ENCODE results near the gene SEZ6.
"Not testable (repeated sequence)": the region's sequence is repeated elsewhere in the genome, so short reads cannot be mapped to it uniquely, and the experiment has no call there.

Gene SEZ6

DNA sequence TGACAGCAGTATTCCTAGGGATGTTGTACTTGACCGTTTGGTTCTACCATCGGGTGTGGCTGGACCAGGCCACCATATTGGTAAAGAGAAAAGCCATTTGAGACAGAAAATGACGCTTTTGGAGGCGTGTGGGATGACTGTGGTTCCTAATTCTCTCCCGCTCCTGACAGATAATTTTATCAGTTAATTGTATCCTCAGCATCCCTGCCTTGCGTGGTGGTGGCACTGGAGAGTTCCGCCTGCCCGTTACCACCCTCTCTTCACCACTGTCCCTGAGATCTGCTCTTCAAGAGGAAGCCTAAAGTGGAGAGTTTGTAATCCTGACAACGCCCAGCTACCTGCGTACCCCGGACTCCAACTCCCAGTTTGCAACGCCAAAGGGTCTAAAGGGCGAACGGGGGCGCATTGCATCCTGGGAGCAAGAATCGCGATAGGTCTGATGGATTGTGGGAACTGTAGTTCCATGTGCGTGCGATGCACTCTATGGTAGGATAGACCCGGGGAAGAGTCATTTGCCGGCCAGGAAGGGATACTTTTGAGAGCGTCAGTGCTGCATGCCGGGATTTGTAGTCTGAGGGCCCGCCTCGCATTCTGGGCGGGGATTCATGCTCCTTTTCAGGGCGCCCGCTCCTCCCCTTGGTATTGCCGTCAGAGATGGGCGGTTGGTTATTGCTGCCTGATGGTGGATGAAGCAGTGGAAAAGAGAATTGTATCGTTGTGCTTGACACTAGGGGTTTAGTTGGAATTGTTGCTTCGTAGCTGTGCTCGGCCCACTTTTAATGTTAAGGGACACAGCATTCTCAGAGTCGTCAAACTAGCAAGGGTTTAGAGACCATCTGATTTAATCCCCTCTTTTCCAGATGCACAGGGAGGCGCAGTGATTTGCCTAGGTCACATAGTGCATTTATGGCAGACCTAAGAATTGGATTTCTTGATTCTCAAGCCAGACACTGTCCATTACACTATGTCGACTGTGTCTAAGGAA is 53.5 kb downstream of the SEZ6 start:
- peak; percentile 99 for DNase-seq

DNA sequence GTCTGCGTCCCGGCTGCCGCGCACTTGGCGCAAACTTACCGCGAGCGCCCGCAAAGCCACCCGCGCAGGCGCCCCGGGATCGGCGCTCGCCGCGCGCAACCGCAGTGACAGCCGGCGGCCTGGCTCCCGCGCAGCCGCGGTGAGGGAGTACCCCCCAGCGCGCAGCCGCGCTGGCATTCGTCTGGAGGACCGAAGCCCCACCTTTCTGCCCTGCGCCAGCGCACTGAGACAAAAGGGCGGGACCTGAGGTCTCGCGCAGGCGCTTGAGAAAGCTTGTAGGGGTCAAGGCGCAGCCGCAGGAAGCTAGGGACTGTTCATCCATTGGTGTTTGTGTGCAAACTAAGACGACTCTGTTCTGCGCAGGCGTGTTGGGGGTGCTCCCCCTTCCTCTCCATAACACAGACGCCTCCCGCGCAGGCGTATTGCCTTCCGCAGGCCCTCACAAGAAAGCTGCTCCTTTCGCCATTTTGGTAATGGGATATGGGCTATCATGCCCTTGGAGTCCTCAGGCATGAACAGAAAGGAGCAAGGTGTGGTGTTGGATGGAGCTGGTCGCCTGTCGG is 54.3 kb downstream of the SEZ6 start, which contains the start of gene PHF12:
PHF12 (minus strand) TSS at position 91 of the 563 bp plus-strand sequence. CDS start 558 bp downstream, outside the sequence.
- DNase-seq, result peak; percentile 100

DNA sequence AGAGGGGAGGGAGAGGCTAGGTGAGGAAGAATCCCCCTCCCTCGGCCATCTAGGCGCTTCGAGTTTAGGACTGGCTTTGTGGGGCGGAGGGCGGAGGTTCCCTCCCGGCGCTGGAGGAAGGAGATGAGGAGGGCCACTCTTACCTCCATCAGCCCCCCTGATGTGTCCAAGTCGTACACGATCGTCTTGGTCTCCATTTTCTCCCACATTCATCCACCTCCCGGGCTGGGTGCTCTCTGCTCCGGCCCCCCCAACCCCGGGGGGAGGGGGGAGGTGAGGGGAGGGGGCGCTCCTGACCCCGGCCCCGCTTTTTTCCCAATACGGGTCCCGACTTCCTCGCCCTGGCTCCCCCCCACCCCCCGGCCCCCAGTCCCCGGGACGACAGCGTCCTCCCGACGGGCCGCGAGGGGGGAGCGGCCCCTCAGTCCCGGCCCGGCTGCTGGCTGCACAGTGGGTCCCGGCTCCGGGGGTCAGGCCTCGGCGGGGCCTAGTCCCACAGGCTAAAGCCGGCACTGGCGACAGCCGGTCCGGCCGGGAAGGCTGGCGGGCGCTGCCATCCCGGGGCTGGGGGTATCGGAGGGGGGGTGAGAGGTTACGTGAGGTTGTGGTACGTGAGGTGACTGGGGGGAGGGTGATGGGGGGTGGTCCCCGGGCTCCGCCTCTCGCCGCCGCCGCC is 54.9 kb downstream of the SEZ6 start:
- no peak for DNase-seq

DNA sequence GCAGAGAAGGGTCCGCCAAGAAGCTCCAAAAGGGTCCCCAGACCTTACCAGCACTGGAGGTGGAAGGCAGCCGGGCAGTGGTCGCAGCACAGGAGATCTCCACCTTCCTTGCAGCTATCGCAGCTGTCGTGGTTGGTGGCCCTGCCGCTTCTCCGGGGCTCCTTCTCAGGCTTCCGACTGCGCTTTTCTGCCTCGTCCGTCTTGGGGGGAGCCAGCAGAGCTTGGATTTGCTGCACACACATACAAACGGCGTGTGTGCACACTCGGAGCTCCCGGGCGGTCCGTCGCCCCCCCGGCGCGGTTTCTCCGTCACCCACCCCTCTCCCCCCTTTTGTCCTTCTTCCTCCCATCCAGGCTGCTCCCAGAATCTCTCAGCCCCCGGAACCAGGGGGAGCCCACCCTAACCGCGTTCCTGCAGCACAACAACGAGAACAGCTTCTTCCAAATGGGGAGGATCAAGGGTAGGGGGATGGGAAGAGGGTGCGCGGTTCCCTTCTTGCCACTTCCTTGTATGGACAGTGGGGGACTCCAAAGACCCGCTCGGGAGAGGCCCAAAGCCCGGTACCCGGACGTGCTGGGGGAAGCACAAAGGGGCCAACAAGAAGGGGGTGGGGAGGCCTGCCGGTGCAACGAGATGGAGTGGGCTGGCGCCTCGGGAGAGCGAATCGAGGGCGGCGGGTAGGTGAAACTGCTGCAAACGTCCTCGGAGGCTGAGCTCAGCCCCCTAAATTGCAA is 55.6 kb downstream of the SEZ6 start:
- DNase-seq, result peak; percentile 45 to 68

DNA sequence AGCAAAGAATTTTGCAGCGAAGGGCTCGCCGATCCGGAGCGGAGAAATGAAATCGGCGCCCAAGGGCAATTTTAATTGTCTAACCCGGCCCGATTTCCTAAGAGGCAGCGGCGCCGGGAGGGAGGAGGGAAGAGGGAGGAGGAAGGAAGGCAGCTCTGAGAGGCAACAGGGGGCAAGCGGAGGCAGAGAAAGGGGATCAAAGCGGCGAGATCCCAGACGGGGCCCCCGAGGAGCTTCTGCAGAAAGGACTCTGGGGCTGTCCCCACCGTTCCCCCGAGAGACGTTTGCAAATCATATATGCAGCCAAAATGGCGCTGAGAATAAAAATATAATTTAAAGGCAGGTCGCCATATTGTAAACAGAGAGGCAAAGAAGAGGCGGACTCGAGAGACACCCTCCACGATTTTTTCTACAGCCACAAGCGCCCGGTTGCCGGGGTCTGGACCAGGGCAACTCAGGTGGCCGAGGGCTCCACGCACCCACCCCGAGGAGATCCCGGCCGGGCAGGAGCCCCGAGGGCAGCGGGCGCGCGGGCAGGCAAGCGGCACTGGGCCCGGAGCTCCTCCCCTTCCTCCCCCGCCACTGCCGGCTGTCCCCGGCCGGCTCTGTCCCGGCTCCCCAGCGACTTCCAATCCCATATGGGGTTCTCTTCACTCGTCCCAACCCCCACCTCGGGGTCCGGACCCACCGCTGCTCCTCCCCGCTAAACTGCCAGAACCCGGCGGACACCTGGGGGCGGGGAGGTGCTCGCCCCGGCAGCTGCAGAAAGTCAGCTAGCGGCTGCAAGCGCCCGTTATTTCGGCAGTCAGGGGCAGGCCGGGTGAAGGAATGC is 56.4 kb downstream of the SEZ6 start:
- DNase-seq, result peak; percentile 57 to 58

DNA sequence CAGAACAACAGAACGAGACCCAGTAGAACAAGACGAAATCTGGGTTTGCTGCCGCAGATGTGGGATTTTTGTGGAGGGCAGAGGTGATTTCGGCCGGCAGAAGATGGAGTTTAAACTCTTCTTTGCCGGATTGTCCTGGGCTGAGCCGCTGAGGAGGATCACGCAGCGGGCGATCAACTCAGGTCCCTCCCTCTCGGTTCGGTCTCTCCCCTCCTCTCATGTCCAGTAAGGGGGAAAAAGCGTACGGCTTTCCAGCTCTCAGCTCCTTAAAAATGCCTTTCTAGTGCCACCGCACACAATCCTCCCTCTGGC is 57.0 kb downstream of the SEZ6 start:
- DNase-seq, result no peak

DNA sequence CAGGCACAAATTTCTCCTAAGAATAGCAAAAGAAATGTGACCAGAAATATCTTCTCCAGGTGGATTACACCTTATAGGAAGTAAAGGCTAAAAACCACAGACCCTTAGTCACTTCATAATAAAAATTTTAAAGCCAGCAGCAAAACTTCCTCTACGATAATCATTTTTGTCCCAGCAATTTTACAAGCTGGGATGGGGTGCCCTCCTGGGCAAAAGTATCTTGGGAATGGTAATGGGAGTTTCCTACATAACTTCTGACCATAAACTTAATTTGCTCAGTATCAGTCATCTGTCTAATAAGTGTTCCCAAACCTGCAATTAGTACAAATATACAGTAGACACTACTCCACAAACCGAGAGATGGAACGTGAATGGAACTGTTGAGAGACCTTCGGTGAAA is 57.5 kb downstream of the SEZ6 start:
- DNase-seq, result no peak

DNA sequence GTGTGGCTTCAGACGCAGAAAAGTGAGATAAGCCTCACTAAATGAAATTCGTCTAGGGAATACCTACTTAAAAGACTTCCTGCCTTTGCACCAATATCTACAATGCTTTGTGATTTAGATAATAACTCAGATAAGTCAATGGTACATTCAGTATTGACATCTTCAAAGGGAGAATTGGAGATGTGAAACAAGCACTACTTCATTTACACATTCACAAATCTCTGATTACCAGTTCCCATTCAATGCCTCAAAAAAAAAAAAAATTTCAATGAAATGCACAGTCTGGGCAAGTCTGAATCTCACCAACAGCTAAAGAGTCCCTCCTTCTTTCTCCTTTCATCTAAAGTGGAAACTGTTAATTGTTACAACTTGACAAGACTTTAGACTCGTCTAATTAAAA is 58.2 kb downstream of the SEZ6 start:
- peak in 1 of 2 donors; percentile 29 for DNase-seq

DNA sequence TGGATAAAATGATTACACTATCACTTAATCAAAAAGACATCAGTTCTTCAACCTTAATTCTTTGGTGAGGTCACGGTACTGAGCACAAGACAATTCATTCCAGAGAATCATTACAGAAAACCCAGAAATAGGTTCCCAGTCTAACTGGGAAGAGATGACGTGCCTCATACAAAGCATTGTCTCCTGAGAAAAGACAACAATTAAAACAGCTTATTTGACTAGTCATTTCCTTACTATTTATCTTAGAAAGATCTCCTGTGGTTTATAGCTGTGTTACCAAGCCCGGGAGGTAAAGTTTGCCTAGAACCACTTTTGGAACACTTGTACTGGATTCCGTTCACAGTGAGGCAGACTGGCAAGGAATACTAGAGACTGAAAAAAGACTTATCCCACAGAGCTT is 59.6 kb downstream of the SEZ6 start:
- DNase-seq, result peak in 1 of 2 donors; percentile 19

DNA sequence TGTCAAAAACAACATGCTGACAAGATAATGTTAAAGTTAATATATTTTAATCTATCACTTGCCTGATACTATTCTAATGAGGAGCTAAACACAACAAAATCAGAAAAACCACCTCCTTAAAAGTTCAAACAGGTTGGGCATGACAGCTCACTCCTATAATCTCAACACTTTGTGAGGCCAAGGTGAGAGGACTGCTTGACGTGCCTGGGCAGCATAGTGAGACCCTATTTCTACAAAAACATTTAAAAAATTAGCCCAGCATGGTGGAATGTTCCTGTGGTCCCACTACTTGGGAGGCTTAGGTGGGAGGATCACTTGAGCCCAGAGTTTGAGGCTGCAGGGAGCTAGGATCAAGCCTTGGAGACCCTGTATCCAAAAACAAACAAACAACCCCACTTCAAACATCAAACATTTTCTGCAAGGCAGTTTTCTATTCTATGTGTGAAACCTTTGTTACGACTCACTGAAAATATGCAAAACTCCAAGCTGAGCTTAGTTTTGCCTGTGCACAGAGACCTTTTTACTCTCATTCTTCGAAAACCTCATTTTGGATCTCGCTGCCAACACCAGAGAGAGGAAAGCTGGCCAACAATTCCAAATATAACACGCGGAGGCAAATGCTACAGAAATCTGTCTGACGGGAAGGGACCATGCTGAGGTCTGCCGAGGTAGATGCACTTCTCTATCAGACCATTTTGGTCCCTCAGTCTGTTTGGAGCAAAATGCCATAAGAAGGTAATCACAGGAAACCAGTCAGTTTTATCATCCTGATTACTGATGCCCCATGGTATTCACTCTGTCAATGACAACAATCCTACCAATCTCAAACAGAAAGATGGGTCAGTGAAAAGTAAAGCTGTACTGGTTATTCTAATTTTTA is 60.7 kb downstream of the SEZ6 start:
- DNase-seq, result no peak

DNA sequence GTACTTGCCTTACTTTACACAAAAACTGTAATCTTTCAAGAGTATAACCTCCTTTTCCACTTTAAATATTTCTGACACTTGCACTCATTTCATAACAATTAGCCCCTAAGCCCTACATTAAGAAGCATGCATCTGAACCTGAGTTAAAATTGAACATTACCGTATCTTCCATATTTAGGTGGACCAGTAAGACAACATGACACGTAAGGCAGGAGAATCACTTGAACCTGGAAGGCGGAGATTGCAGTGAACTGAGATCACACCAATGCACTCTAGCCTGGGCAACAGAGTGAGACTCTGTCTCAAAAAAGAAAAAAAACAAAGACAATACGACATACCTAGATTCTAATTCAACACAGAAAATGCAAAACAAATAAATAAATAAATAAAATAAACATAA is 61.5 kb downstream of the SEZ6 start:
- no peak for DNase-seq

DNA sequence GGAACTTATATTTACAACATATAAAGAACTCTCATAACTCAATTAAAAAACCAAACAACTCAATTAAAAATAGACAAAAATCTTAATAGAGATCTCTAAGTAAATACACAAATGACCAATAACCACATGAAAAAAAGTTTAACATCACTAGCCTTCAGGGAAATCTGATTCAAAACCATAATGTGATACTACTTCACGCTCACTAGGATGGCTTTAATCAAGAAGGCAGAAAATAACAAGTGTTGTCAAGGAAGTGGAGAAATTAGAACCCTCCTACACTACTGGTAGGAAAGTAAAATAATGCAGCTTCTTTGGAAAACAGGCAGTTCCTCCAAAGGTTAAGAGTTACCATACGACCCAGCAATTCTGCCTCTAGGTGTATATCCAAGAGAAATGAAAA is 62.9 kb downstream of the SEZ6 start:
- no peak for DNase-seq

DNA sequence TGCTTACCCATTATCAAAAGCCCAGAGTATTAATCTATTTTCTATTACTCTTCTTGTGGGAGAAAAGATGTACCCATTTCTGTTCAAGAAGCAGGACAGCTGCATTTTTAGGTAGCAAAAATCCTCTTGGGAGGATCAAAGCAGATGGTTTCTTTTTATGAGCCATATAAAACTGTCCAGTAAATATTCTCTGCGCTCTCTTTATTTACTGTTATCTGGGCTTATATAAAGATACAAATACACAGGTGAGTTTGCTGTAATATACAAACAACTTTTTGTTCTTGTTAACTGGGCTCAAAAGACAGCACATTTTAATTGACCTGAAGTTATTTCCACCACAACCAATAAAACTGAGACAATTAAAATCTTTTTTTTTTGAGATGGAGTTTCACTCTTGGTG is 64.6 kb downstream of the SEZ6 start:
- no peak for DNase-seq

DNA sequence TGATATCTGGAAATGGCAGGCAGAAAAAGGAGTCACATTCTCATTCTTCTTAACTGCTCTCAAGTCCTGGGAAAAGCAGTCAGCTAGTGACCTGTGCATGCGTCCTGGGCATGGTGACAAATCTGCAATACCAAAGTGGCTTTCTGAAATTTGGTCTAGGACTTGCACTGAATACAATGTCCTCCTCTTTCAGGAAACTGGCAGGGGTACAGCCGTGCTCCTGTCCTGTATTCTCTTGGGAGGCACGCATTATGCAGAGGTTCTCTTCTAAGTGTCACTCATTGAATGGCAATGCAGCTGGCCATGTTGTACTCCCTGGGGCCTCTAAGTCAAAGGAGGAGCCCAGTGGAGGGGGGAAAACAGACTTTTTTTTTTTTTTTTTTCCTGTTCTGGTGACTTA is 65.2 kb downstream of the SEZ6 start:
- DNase-seq, result no peak

DNA sequence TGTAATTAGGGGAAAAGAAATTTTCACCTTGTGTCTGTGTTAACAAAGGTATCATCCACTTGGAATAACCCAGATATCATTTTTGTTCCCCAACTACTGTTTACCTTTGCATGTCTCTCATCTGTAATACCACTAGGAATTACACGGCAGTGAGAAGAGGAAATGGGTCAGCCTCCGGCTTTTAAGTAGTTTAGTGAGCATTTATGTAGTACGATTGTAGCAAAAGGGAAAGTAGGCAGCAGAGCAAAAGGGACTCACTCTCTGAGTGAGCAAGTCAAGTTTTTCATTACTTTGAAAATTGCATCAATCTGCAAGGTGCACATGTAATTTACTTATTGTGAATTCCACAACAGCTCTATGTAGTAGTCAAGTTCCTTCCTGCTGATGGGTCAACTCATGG is 65.7 kb downstream of the SEZ6 start:
- no peak for DNase-seq

DNA sequence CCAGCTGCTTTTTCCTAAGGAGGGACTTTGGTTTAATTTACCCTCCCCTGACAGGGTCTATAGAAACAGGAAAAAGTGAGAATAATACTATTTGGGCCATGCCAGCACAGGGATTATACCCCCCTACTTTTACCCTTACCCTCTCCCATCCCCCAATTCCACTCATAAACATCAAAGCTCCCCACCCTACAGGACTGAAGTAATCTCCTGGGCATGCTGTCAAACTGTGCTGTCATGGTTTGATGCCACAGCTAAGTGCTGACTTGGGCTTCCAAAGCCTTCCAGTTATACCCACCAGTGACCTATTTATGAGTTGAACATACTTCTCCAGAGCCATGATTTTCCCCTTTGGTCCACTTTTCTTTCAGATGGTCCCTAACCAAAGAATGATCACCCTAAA is 67.3 kb downstream of the SEZ6 start:
- no peak for DNase-seq

DNA sequence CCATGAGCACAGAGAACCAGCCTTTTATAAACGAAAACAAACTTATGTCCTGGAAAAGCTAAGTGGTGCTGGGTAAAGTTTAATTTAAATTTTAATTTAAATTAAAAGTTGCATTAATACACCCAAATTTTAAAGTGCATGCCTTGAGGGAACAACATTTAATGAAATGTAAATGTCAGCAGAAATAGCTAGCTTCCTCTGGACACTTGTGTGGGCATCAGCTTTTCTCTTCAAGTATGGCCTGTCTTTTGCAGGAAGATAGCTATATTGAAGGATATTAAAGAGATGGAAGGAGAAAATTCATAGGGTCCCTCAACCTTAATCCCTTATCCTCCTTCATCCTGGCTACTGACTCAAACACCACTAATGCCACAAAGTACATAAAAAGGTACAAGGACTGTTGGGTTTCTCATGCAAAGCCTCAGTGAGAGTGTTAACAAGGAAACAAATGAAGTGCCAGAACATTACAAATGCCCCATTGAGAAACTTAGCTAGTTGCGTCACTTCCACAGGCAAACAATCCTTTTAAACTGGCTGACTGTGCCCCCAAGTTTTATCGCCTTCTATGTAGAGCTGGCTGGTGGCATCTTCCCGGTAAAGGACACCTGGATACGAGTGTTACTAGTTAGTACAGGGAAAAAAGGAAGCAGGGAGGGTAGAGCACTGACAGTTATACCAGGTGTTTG is 68.6 kb downstream of the SEZ6 start:
- DNase-seq, result no peak

DNA sequence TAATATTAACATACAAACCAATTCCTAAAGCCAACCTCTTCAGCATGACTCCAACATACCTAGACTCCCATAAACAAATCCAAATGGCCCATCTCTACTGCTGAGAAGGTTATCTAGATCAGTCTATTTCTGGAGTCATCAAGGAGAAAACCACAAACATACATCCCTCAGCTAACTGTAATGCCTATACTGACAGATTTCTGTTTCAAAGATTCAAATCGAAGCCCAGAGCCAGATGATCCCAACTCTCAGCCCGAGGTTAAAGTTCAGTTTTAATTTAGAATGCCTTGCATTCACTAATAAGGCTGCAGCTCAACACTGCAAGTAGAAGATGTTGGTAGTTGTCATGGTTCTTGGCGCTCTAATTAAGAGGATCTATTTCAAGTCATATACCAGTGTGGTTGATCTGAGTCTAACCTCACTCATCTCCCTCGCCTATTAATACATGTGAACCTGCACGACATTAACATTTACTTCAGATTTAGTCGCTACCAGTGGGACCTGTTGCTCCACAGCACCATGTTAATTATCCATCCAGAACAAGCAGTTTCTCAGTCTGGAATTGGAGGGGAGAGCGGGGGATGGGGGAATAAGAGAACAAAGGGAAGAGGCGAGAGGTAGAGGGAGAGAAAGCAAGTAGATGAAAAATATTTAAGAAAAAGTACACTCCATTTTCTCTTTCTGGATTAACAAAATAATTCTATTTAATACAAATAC is 69.9 kb downstream of the SEZ6 start:
- DNase-seq, result no peak

DNA sequence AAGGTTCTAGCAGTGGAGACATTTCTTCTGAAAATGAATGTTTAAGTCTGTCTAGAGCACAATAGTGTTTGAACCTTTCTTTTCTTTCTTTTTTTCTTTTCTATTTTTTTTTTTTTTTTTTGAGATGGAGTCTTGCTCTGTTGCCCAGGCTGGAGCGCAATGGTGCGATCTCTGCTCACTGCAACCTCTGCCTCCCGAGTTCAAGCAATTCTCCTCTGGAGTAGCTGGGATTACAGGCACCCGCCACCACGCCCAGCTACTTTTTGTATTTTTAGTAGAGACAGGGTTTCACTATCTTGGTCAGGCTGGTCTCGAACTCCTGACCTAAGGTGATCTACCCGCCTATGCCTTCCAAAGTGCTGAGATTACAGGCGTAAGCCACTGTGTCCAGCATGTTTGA is 71.3 kb downstream of the SEZ6 start:
- DNase-seq, result not testable (repeated sequence)

DNA sequence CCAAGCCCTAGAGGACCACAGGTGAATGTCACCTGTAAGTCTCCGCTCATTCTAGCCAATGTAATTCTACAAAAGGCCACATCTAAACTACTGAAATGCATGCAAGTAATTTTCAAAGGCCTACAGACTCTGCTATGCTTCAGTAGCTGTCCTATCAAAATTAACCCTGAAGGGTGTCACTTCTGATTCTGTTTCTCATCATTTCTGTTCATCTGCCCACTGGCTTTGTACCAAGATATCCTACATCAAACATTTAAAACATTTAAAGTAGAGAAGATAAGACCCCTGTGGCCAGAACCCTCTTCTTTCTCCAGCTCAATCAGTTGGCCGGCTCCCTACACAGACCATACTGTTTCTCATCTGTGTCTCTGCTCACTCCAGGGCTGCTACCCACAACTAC is 76.0 kb downstream of the SEZ6 start:
- no peak for DNase-seq

Measured in CD4-positive, alpha-beta T cell treated with Interferon alpha-2 for 1 hour (primary cell).